Measurements from ENCODE around the gene GLG1.

- TF ChIP-seq CTCF (IDR thresholded peaks at IDR 0.05; ENCODE audit: low read depth, low read length, missing input control) (no peak), EGR1 (IDR thresholded peaks at IDR 0.05; ENCODE audit: low read depth in 2 of 2) (no peak), TAF1 (conservative IDR thresholded peaks at IDR 0.05) (no peak)
- TF ChIP-seq, protein P1, sequence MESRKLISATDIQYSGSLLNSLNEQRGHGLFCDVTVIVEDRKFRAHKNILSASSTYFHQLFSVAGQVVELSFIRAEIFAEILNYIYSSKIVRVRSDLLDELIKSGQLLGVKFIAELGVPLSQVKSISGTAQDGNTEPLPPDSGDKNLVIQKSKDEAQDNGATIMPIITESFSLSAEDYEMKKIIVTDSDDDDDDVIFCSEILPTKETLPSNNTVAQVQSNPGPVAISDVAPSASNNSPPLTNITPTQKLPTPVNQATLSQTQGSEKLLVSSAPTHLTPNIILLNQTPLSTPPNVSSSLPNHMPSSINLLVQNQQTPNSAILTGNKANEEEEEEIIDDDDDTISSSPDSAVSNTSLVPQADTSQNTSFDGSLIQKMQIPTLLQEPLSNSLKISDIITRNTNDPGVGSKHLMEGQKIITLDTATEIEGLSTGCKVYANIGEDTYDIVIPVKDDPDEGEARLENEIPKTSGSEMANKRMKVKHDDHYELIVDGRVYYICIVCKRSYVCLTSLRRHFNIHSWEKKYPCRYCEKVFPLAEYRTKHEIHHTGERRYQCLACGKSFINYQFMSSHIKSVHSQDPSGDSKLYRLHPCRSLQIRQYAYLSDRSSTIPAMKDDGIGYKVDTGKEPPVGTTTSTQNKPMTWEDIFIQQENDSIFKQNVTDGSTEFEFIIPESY (IDR thresholded peaks at IDR 0.05) = no peak
- TF ChIP-seq, protein P2, sequence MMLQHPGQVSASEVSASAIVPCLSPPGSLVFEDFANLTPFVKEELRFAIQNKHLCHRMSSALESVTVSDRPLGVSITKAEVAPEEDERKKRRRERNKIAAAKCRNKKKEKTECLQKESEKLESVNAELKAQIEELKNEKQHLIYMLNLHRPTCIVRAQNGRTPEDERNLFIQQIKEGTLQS (IDR thresholded peaks at IDR 0.05) = no peak
These were observed 29.0 kb downstream of the GLG1 start for GRCh38 chr16:74577882-74578366.
